Measurements from ENCODE around the gene AKAP8L.

Gene AKAP8L

GRCh38 chr19:15432629-15433518 is 14.1 kb upstream of the AKAP8L start:
- DNase-seq, result peak; percentile 95

GRCh38 chr19:15432018-15432494 is 13.3 kb upstream of the AKAP8L start:
- DNase-seq, result no peak

GRCh38 chr19:15431396-15432017 is 12.7 kb upstream of the AKAP8L start:
- DNase-seq, result no peak

GRCh38 chr19:15430526-15431120 is 11.8 kb upstream of the AKAP8L start:
- no peak for DNase-seq

- no peak for DNase-seq
Observed at GRCh38 chr19:15429825-15430467, 11.2 kb upstream of the AKAP8L start.

- no peak for DNase-seq
Observed at GRCh38 chr19:15428956-15429824, 10.4 kb upstream of the AKAP8L start.

- no peak for DNase-seq
Observed at GRCh38 chr19:15427991-15428471, 9.2 kb upstream of the AKAP8L start.

GRCh38 chr19:15427350-15427700 is 8.5 kb upstream of the AKAP8L start:
- DNase-seq, result no peak

GRCh38 chr19:15426485-15427349 is 7.9 kb upstream of the AKAP8L start:
- DNase-seq, result no peak

- no peak for DNase-seq
Observed at GRCh38 chr19:15425321-15425950, 6.6 kb upstream of the AKAP8L start.

- no peak for DNase-seq
Observed at GRCh38 chr19:15424692-15425272, 6.0 kb upstream of the AKAP8L start.

- DNase-seq, result no peak
Observed at GRCh38 chr19:15424121-15424520, 5.3 kb upstream of the AKAP8L start.

GRCh38 chr19:15423130-15423529 is 4.3 kb upstream of the AKAP8L start:
- DNase-seq, result no peak

GRCh38 chr19:15422296-15423075 is 3.7 kb upstream of the AKAP8L start:
- DNase-seq, result no peak

- DNase-seq, result no peak
Observed at GRCh38 chr19:15421721-15422260, 3.0 kb upstream of the AKAP8L start.

- no peak for DNase-seq
Observed at GRCh38 chr19:15421136-15421695, 2.4 kb upstream of the AKAP8L start.

GRCh38 chr19:15419413-15420025 is 731 bp upstream of the AKAP8L start:
- DNase-seq, result no peak

- DNase-seq, result no peak
Observed at GRCh38 chr19:15418231-15418578, 583 bp downstream of the AKAP8L start.
